HUES6 (cell line): Measurements from ENCODE around the gene PLG.
A peak's percentile ranks its signal among the peaks of the same experiment; 100 is the strongest.
"Not testable (repeated sequence)": the region's sequence is repeated elsewhere in the genome, so short reads cannot be mapped to it uniquely, and the experiment has no call there.

Experiments
- H3K27ac ChIP-seq: 2 replicates; pipeline ENCODE4 v1.7.0; 2013; ENCODE audit warnings: low read depth, mild to moderate bottlenecking, low read length, inconsistent platforms
- H3K27me3 ChIP-seq: 2 replicates; pipeline ENCODE4 v1.6.1; 2013; ENCODE audit warnings: low read length; ENCODE audit not compliant: control insufficient read depth, insufficient read depth
- H3K36me3 ChIP-seq: 2 replicates; pipeline ENCODE4 v1.6.1; 2013; ENCODE audit warnings: low read length; ENCODE audit not compliant: control insufficient read depth, insufficient read depth
- H3K4me1 ChIP-seq: 2 replicates; pipeline ENCODE4 v1.6.1; 2013; ENCODE audit warnings: low read length; ENCODE audit not compliant: control insufficient read depth, insufficient read depth
- H3K4me3 ChIP-seq: 2 replicates; pipeline ENCODE4 v1.5.1; 2013; ENCODE audit warnings: low read depth, low read length
- H3K9ac ChIP-seq: one replicate; pipeline ENCODE4 v1.6.1; 2013; ENCODE audit warnings: mild to moderate bottlenecking, low read length
- H3K9me3 ChIP-seq: 2 replicates; pipeline ENCODE4 v1.6.1; 2013; ENCODE audit warnings: low read depth, low read length; ENCODE audit not compliant: control insufficient read depth, insufficient read depth

The PLG gene

GRCh38 chr6:160774399-160774798 lies 72.4 kb downstream of the PLG start:
- Histone ChIP-seq H3K4me1 (no peaks in the 10 kb centered on the region), H3K36me3 (no peaks in the 10 kb centered on the region), H3K27ac (no peak overlapping the region), H3K27me3 (no peaks in the 10 kb centered on the region), H3K9ac (no peak overlapping the region), H3K9me3 (peaks cover 5% of the 10 kb centered on the region), H3K4me3 (no peak overlapping the region)

DNA sequence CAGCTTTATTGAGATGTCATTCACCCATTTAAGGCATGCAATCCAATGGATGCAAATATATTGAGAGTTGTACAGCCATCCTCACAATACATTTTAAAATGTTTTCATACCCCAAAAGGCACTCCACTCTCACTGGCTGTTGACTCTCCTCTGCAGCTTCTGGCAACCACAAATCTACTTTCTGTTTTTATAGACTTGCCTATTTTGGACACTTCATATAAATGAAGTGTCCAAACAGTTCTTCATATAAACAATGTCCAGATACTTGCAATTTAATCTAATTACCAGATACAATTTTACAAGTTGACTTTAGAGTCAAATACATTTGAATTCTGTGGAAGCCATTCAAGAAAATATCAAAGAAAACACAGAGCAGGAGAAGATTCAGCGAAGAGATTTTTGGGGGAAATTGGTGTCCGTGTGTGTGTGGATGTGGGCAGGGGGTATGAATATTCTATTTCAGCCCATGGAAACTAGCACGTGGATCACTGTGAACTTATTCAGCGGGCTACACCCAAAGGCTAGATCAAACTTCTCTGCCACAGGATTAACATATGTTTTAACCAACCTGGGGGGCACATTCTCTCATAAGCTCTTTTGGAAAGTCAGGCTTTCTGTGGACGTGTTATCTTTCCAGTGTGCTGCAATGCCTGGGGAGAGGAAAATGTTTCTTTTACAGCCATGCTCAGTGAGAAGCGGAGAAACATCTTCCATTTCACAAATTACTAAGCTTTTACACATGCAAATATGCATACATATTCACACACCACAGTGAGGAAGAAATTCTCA lies 73.9 kb downstream of the PLG start:
- Histone ChIP-seq H3K9me3 (peaks cover 6% of the 10 kb centered on the region), H3K27me3 (no peaks in the 10 kb centered on the region), H3K4me1 (no peaks in the 10 kb centered on the region), H3K9ac (no peak overlapping the region), H3K36me3 (no peaks in the 10 kb centered on the region), H3K4me3 (no peak overlapping the region), H3K27ac (no peak overlapping the region)

DNA sequence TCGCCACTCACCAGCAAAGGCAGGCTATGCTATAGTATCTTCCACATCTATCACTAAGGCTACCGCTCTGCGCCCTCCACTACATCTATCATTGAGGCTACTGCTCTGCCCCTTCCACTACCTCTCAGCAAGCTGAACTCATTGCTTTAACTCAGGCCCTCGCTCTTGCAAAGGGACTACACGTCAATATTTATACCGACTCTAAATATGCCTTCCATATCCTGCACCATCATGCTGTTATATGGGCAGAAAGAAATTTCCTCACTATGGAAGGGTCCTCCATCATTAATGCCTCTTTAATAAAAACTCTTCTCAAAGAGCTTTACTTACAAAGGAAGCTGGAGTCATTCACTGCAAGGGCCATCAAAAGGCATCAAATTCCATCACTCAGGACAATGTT lies 77.1 kb downstream of the PLG start:
- not testable (repeated sequence) for H3K27ac ChIP-seq

DNA sequence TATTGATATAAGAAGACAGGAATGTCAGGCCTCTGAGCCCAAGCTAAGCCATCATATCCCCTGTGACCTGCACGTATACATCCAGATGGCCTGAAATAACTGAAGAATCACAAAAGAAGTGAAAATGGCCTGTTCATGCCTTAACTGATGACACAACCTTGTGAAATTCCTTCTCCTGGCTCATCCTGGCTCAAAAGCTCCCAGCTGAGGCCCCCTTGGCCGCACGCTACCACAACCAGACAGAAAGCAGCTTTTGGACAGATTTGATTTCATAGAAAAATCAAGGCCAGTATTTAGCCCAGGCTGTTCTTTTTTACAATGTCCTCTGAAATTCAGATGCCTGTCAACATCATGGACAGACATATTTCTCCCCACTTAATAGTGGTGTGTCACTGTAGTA lies 78.6 kb downstream of the PLG start:
- not testable (repeated sequence) for H3K4me1 ChIP-seq, H3K4me3 ChIP-seq, H3K9me3 ChIP-seq, H3K27ac ChIP-seq, H3K9ac ChIP-seq, H3K36me3 ChIP-seq, H3K27me3 ChIP-seq

More for the DNA sequence above, 77.1 kb downstream of the PLG start:
- H3K36me3 ChIP-seq, H3K4me1 ChIP-seq, H3K9me3 ChIP-seq, H3K4me3 ChIP-seq, H3K9ac ChIP-seq, H3K27me3 ChIP-seq: not testable (repeated sequence)

- peaks cover 6% of the 10 kb centered on the region for H3K9me3 ChIP-seq
- H3K9ac ChIP-seq, result no peak overlapping the region
- no peak overlapping the region for H3K27ac ChIP-seq
- no peaks in the 10 kb centered on the region for H3K27me3 ChIP-seq
- H3K4me3 ChIP-seq, result no peak overlapping the region
- H3K36me3 ChIP-seq, result no peaks in the 10 kb centered on the region
- H3K4me1 ChIP-seq, result no peaks in the 10 kb centered on the region
Measured at GRCh38 chr6:160781298-160781697, 79.3 kb downstream of the PLG start.

DNA sequence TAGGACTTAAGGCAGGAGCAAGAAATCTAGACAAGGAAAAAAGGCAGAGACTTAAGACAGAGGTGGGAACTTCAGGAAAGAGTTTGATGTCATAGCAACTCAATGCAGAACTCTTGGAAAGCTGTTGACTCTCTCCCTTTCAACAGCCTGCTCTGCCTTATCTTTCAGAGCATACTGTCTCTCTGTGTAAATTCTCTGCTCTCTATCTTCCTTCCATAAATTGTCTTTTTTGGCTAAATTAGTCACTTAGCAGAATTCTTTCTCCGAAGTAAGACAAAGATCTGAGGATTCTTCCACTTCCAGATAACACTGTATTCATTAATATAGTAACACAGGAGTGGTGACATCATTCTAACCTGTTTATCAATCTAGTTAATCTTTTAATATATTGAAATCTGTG lies 80.2 kb downstream of the PLG start:
- Histone ChIP-seq H3K9me3 (peaks cover 6% of the 10 kb centered on the region), H3K4me1 (no peaks in the 10 kb centered on the region), H3K27ac (no peak overlapping the region), H3K36me3 (no peaks in the 10 kb centered on the region), H3K27me3 (no peaks in the 10 kb centered on the region), H3K4me3 (no peak overlapping the region), H3K9ac (no peak overlapping the region)

DNA sequence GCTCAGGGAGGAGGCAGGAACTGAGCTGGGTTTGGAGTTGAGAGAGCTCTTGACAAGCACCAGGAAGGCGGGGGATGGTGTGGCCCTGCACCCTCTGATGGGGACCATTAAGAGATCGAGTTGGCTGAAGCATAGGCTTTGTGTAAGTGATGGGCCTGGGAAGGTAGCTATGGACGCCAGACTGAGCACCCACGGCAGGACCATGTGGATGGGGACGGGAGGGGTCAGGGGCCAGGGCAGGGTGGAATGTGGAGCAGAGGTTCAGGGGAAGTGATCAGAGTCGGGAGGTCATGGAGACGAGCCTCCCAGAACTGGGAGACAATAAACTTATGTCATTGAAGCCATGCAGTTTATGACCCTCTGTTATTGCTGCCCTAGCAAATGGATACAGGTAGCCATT lies 81.7 kb downstream of the PLG start:
- Histone ChIP-seq H3K4me1 (no peaks in the 10 kb centered on the region), H3K9ac (no peak overlapping the region), H3K27me3 (no peaks in the 10 kb centered on the region), H3K36me3 (no peaks in the 10 kb centered on the region), H3K4me3 (no peak overlapping the region), H3K27ac (no peak overlapping the region), H3K9me3 (peaks cover 6% of the 10 kb centered on the region)

DNA sequence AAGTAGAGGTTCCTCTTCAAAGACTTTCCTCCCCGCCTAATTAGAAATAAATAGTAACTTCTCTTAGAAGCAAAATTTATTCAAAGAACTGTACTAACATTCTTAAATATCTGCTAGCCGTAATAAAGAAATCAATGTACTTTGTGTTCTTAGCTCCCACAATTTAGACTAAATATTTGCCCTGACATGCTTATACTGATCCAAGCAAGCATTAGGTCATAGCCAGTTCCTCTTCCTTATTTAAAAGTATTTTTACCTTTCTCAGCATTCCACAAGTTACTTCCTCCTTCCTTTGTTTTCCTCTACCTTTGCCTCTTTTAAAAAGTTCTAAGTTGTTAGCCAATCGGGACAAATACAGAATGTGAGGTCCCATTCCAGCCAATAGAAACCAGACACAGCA lies 86.1 kb downstream of the PLG start:
- H3K4me3 ChIP-seq, H3K36me3 ChIP-seq, H3K27me3 ChIP-seq, H3K4me1 ChIP-seq, H3K9me3 ChIP-seq, H3K9ac ChIP-seq, H3K27ac ChIP-seq: not testable (repeated sequence)

DNA sequence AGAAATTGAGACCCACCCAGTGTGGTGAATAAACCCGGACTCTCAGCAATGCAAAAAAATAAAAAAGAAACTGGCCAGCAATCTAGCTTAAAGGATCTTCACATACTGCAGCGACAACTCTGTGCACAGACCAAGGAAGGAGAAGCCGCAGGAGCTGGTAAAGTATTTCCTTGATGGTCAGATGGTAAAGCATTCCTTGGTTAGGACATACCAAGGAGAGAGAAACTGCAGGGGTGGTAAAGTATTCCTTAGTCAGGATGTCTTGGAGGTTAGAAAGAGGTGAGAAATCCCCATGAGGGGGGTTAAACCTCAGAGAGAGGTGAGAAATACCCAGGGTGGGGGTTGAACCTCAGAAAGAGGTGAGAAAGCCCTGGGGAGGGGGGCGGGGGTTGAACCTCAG lies 86.8 kb downstream of the PLG start:
- H3K27ac ChIP-seq, result no peak overlapping the region
- no peaks in the 10 kb centered on the region for H3K27me3 ChIP-seq
- H3K9ac ChIP-seq, result no peak overlapping the region
- no peak overlapping the region for H3K4me3 ChIP-seq
- peaks cover 14% of the 10 kb centered on the region; the same call in 1 of the 2 replicates for H3K4me1 ChIP-seq
- no peaks in the 10 kb centered on the region for H3K36me3 ChIP-seq
- no peaks in the 10 kb centered on the region for H3K9me3 ChIP-seq

- H3K9ac ChIP-seq, result no peak overlapping the region
- no peaks in the 10 kb centered on the region for H3K27me3 ChIP-seq
- no peak overlapping the region for H3K27ac ChIP-seq
- no peaks in the 10 kb centered on the region for H3K36me3 ChIP-seq
- H3K4me3 ChIP-seq, result no peak overlapping the region
- H3K4me1 ChIP-seq, result peaks cover 15% of the 10 kb centered on the region; the same call in 1 of the 2 replicates
- no peaks in the 10 kb centered on the region for H3K9me3 ChIP-seq
Measured at GRCh38 chr6:160789263-160790027, 87.4 kb downstream of the PLG start.

GRCh38 chr6:160790028-160790792 lies 88.2 kb downstream of the PLG start:
- H3K4me3 ChIP-seq, result peak overlapping the region; percentile 26; the same call in 1 of the 2 replicates
- H3K9me3 ChIP-seq, result no peaks in the 10 kb centered on the region
- H3K9ac ChIP-seq, result no peak overlapping the region
- no peaks in the 10 kb centered on the region for H3K36me3 ChIP-seq
- no peaks in the 10 kb centered on the region for H3K27me3 ChIP-seq
- peaks cover 15% of the 10 kb centered on the region; the same call in 1 of the 2 replicates for H3K4me1 ChIP-seq
- H3K27ac ChIP-seq, result no peak overlapping the region
